ENCODE results near the gene FNDC3B. TPM values are rescaled to one million over a fixed set of nuclear protein-coding genes. Genes with fewer than 3 reads are reported as not detected.

FNDC3B gene
- total RNA-seq, 4 donors from 2014 or later, result 131 to 179 (median 170) TPM

DNA sequence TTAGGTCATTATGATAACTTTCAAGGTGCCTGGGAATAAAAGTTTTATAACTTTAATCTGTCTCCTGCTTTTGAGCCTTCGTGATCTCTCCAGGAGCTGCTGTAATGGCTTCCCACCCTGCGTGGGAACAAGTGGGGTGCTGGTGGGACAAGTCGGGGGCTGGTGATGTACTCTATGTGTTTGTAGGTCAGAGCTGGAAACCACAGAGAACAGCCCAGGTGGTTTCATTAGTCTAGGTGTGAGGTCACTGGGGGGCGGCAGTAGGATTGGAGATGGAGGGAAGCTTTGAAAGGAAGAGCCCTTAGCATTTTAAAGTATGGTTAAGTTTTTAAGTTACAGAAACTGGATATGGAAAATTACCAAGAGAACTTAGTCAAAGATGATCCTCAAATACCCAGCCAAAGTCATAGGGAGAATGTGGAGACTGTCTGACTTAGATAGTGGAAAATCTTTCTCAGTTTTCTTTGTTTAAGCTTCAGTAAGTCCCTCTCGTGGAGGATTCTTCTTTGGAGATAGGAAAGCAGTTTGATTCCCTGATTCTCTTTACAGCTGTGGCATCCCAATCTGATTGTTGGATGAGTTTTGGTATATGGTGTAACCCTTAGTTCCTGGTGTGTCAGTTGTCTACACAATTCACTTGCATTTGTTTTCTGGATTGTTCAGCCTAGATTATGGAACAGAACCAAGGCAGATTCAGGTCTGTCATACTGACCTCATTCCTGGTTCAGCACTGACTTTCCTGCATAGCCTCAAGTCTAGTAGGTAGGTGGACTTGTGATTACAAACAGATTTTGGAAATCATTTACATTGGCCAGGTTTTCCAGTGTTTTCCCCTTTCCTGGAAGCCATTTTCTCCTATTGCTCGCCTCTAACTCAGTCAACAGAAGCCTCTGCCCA is 115.6 kb downstream of the FNDC3B start:
- TF ChIP-seq, protein P1, sequence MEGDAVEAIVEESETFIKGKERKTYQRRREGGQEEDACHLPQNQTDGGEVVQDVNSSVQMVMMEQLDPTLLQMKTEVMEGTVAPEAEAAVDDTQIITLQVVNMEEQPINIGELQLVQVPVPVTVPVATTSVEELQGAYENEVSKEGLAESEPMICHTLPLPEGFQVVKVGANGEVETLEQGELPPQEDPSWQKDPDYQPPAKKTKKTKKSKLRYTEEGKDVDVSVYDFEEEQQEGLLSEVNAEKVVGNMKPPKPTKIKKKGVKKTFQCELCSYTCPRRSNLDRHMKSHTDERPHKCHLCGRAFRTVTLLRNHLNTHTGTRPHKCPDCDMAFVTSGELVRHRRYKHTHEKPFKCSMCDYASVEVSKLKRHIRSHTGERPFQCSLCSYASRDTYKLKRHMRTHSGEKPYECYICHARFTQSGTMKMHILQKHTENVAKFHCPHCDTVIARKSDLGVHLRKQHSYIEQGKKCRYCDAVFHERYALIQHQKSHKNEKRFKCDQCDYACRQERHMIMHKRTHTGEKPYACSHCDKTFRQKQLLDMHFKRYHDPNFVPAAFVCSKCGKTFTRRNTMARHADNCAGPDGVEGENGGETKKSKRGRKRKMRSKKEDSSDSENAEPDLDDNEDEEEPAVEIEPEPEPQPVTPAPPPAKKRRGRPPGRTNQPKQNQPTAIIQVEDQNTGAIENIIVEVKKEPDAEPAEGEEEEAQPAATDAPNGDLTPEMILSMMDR (IDR thresholded peaks at IDR 0.05; ENCODE audit: low read depth), result no peak

DNA sequence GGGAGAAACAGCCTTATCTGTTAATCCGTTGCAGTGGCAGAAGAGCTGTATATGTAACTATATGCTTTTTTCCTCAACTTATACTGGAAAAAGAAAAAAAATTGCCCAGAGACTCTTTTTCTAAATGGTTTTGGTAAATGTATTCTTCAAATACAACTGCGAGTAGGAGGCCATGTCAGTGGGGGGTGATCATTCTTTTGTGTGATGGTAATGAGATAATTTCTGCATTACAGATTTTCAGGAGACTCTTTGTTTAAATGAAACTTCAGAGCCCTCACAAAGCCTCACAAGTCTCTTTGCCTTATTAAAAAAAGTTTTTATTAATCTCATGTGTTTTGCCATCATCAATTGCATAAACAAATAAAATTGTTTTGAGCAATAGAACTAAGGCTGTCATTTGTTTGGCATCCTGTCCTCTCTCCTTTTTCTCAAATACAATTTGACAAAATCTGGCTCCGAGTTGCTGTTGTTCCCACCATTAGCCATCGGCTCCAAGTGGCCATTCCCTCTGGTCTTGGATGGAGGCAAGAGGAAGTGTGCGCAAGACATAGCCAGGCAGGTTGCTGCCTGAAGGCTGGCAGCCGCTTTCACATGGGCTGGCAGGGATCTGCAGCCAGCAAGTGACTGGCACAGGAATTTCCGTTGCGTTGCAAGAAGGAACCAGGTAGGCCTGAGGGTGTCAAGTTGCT is 116.7 kb downstream of the FNDC3B start:
- TF ChIP-seq, protein P1 (IDR thresholded peaks at IDR 0.05; ENCODE audit: low read depth), result no peak

DNA sequence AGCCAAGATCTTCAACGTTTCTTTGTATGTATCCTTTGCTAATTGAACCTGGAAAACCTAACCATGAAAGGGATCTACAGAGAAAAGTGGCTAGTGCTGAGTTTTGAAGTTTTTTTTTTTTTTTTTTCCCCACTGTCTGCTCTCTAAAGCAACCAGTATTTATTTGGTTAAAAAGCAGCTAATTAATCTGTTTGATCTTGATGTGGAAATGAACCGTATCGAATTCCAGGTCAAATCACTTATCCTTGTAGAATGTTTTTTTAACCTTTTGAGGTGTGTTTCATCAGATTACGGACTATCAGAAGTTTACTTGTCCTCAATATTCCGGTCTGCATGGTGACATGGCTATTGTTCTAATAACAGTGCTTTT is 117.2 kb downstream of the FNDC3B start:
- TF ChIP-seq, protein P1 (IDR thresholded peaks at IDR 0.05; ENCODE audit: low read depth), result no peak

DNA sequence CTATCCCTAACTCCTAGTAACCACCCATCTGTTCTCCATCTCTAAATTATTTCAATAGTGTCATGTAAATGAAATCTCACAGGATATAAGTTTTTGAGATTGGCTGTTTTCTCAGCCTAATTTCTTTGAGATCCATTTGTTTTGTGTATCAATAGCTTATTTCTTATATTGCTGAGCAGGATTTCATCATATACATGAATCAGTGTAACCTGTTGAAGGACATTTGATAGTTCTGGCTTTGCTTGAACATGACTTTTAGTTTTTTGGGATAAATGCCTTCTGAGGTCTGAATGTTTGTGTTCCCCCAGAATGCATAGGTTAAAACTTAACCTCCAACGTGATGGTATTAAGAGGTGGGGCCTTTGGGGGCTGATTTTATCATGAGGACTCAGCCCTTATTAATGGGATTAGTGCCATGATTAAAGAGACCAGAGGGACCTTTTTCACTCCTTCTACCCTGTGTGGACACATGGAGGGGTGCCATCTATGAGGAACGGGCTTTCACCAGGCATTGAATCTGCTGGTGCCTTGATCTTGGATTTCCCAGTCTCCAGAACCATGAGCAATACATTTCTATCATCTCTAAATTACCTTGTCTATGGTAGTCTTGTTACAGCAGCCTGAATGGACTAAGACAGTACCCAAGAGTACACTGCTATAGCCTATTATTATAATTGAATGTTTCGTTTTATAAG is 118.3 kb downstream of the FNDC3B start:
- TF ChIP-seq, protein P1 (IDR thresholded peaks at IDR 0.05; ENCODE audit: low read depth), result no peak

DNA sequence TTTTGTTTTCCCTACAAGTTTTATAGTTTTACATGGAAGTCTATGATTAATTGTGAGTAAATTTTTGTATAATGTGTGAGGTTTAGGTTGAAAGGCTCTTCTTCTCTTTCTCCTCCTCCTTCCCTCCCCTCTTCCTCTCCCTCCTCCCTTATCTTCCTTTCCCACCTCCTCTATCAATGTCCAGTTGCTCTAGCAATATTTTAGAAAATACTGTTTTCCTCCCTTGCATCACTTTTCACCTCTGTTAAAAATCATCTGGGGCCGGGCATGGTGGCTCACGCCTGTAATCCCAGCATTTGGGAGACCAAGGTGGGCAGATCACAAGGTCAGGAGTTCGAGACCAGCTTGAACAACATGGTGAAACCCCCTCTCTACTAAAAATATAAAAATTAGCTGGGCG is 119.4 kb downstream of the FNDC3B start:
- TF ChIP-seq, protein P1 (IDR thresholded peaks at IDR 0.05; ENCODE audit: low read depth), result no peak

DNA sequence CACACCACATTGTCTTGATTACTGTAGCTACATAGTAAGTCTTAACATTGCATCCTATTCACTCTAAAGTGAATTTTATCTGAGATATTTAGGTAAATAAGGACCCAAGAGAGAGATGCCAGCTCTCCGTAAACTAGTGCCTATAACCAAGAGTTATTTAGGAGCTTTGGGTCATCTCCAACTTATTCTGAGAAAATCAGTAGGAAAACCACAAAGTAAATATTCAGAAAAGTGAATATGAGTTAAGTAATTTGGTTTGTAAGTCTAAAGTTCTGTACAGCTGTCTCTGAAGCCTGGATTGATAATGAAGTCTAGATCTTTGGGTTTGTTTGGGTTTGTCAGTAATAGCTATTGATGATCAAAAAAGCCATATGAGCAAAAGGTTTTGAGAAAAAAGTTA is 120.0 kb downstream of the FNDC3B start:
- TF ChIP-seq, protein P1 (IDR thresholded peaks at IDR 0.05; ENCODE audit: low read depth), result no peak
